HepG2 (cell line): Measurements from ENCODE around the gene TMEM87A. TPM values are rescaled to one million over a fixed set of nuclear protein-coding genes. Genes with fewer than 3 reads are reported as not detected.

Source experiments
- ATAC-seq: fragments of 200-7000 bp; cut with Tn5 transposase; 3 replicates; pipeline ENCODE4 v1.9.1; 2020; ENCODE audit warnings: mild to moderate bottlenecking, moderate library complexity
- BruUV-seq: library from RNA; stranded (reverse); fragments of 400-500 nt; replicated peaks from 2 replicates; lab custom pipeline; 2021; lab: Mats Ljungman, UMichigan
- CTCF ChIA-PET: fragments of 300-600 bp; formaldehyde crosslinking; extraction: SDS; loops from one replicate; lab custom pipeline; 2021; ENCODE audit warnings: low total read pairs, inconsistent platforms, low intra/inter-chr PET ratio; lab: Yijun Ruan, JAX
- POLR2A ChIA-PET: fragments of 350-600 bp; sonication (Branson Sonifier 250); formaldehyde crosslinking; loops from one replicate; lab custom pipeline; 2020; ENCODE audit warnings: antibody characterized with exemption, inconsistent platforms; lab: Yijun Ruan, JAX
- DNase-seq: peaks from one replicate; pipeline ENCODE4 v3.0.0-alpha.2; 2015; ENCODE audit warnings: low spot score
- FAIRE-seq: peaks from 3 replicates; lab custom pipeline; 2011; peaks lifted over from hg19 to GRCh38; lab: Jason Lieb, UNC
- H2AFZ ChIP-seq: one replicate; pipeline ENCODE4 v1.6.1; 2011; ENCODE audit warnings: low read length, inconsistent platforms
- H3K27ac ChIP-seq: fragments of 300-600 bp; 3 replicates; pipeline ENCODE4 v1.8.0; 2011; ENCODE audit warnings: mixed run types, mild to moderate bottlenecking, mixed read lengths, low read length, inconsistent platforms; ENCODE audit not compliant: insufficient read depth; ENCODE audit errors: extremely low read length
- H3K27me3 ChIP-seq, 2 experiments: fragments of 200-600 bp in 1 of 2; 2 replicates in 1 of 2; 3 replicates in 1 of 2; pipeline versions ENCODE4 v1.6.0 to v1.8.0; 2011; ENCODE audit warnings: low read length in 2 of 2, mild to moderate bottlenecking in 2 of 2, moderate library complexity in 2 of 2, inconsistent platforms in 1 of 2; ENCODE audit not compliant: insufficient read depth in 2 of 2, control insufficient read depth in 1 of 2
- H3K36me3 ChIP-seq, 2 experiments: fragments of 200-600 bp in 1 of 2; replicated peaks in 1 of 2; 2 replicates in 1 of 2; 3 replicates in 1 of 2; pipeline versions ENCODE4 v1.5.1 to v1.8.0; 2011; ENCODE audit warnings: low read length in 2 of 2, inconsistent platforms in 1 of 2; ENCODE audit not compliant: insufficient read depth in 2 of 2, control insufficient read depth in 1 of 2
- H3K4me1 ChIP-seq: 2 replicates; pipeline ENCODE4 v1.5.1; 2012; ENCODE audit warnings: low read length, inconsistent platforms; ENCODE audit not compliant: insufficient read depth
- H3K4me2 ChIP-seq: 2 replicates; pipeline ENCODE4 v1.6.0; 2011; ENCODE audit warnings: low read depth, low read length, inconsistent platforms
- H3K4me3 ChIP-seq, 3 experiments: fragments of 200-600 bp in 1 of 3; sonication (generic), shearing (Covaris generic) in 1 of 3; replicated peaks in 1 of 3; 2 replicates each; pipeline ENCODE4 v1.5.1; 2011 to 2016; ENCODE audit warnings: low read length in 3 of 3, inconsistent platforms in 2 of 3, low read depth in 2 of 3, mild to moderate bottlenecking in 2 of 3, control low read depth in 1 of 3, mixed read lengths in 1 of 3; ENCODE audit not compliant: insufficient read depth in 1 of 3
- H3K79me2 ChIP-seq: one replicate; pipeline ENCODE4 v1.6.1; 2011; ENCODE audit warnings: low read length, inconsistent platforms; ENCODE audit not compliant: insufficient read depth
- H3K9ac ChIP-seq: 2 replicates; pipeline ENCODE4 v1.6.0; 2011; ENCODE audit warnings: mild to moderate bottlenecking, low read depth, low read length, inconsistent platforms; ENCODE audit not compliant: insufficient read depth
- H3K9me3 ChIP-seq: 2 replicates; pipeline ENCODE4 v1.5.1; 2012; ENCODE audit warnings: mild to moderate bottlenecking, low read length
- H4K20me1 ChIP-seq: 2 replicates; pipeline ENCODE4 v1.6.0; 2011; ENCODE audit warnings: inconsistent platforms, mild to moderate bottlenecking, low read length, moderate library complexity; ENCODE audit not compliant: insufficient read depth
- ATF3 ChIP-seq: sonication (generic); formaldehyde crosslinking; IDR thresholded peaks from 2 replicates; pipeline ENCODE4 v1.4.0; 2020; ENCODE audit warnings: missing genetic modification reagents
- EHMT2 ChIP-seq: fragments of 200-600 bp; sonication (generic); IDR thresholded peaks from 2 replicates; pipeline ENCODE4 v1.7.0; 2017; ENCODE audit warnings: antibody characterized with exemption, low read depth, low read length, borderline replicate concordance
- HMG20A ChIP-seq: IDR thresholded peaks from 2 replicates; pipeline ENCODE4 v1.6.1; 2016; ENCODE audit warnings: borderline replicate concordance
- HMG20B ChIP-seq: conservative IDR thresholded peaks from 2 replicates; pipeline ENCODE4 v1.6.1; 2016; ENCODE audit warnings: missing genetic modification reagents, missing compliant biosample characterization
- MED1 ChIP-seq: sonication (generic); formaldehyde crosslinking; IDR thresholded peaks from 2 replicates; pipeline ENCODE4 v1.4.0; 2020; ENCODE audit warnings: missing genetic modification reagents
- PBX2 ChIP-seq: IDR thresholded peaks from 2 replicates; pipeline ENCODE4 v1.6.1; 2016; ENCODE audit warnings: control low read depth
- PHF21A ChIP-seq: sonication (generic); formaldehyde crosslinking; IDR thresholded peaks from 2 replicates; pipeline ENCODE4 v1.5.0; 2020; ENCODE audit warnings: mild to moderate bottlenecking, missing genetic modification reagents
- PPARG ChIP-seq: conservative IDR thresholded peaks from 2 replicates; pipeline ENCODE4 v1.6.1; 2016; ENCODE audit warnings: missing biosample characterization, missing genetic modification reagents
- RARA ChIP-seq: IDR thresholded peaks from 2 replicates; pipeline ENCODE4 v1.6.1; 2016; ENCODE audit warnings: missing genetic modification reagents, missing compliant biosample characterization
- TARDBP ChIP-seq: sonication (generic); formaldehyde crosslinking; IDR thresholded peaks from 2 replicates; pipeline ENCODE4 v1.8.0; 2022; ENCODE audit warnings: mild to moderate bottlenecking, missing genetic modification reagents
- ZBTB38 ChIP-seq: sonication (generic); formaldehyde crosslinking; IDR thresholded peaks from 2 replicates; pipeline ENCODE4 v1.5.1; 2020; ENCODE audit warnings: mild to moderate bottlenecking, missing genetic modification reagents
- ZGPAT ChIP-seq: IDR thresholded peaks from 2 replicates; pipeline ENCODE4 v1.6.1; 2016; ENCODE audit warnings: mild to moderate bottlenecking
- ZMYM4 ChIP-seq: sonication (generic); formaldehyde crosslinking; IDR thresholded peaks from 2 replicates; pipeline ENCODE4 v1.8.1; 2023; ENCODE audit warnings: mild to moderate bottlenecking, missing genetic modification reagents
- ZNF224 ChIP-seq: sonication (generic); formaldehyde crosslinking; IDR thresholded peaks from 2 replicates; pipeline ENCODE4 v1.5.0; 2020; ENCODE audit warnings: mild to moderate bottlenecking, missing genetic modification reagents
- ZNF362 ChIP-seq: sonication (generic); formaldehyde crosslinking; IDR thresholded peaks from 2 replicates; pipeline ENCODE4 v1.4.0; 2020; ENCODE audit warnings: missing genetic modification reagents, mild to moderate bottlenecking, borderline replicate concordance
- WGBS: methylation state at CpG from one replicate; pipeline ENCODE4 v1.1.6; 2017; ENCODE audit warnings: low lambda C conversion rate; 5-methylcytosine and 5-hydroxymethylcytosine counted together
- in situ Hi-C: cut with HindIII; loops from 2 replicates; pipeline ENCODE4 v1.10.0; 2017; ENCODE audit warnings: low pct_unique_long_range_greater_than_20kb; ENCODE audit not compliant: extremely low pct_ligation_motif_present
- intact Hi-C: fragments of 100-400 bp; cut with micrococcal nuclease; formaldehyde crosslinking; loops from one replicate; pipeline ENCODE4 v1.10.0; 2022; ENCODE audit not compliant: unreplicated experiment
- polyA plus RNA-seq, 8 experiments: library from polyadenylated mRNA; depleted of rRNA in 3 of 8; stranded (reverse) in 7 of 8; unstranded in 1 of 8; fragments of >200 nt; fragmentation: Illumina TruSeq in 4 of 8; extraction: Trizol in 4 of 8; gene quantifications; 2 replicates each; pipeline versions ENCODE4 v1.2.1 to v1.2.3, GENCODE V29; 2011 to 2016; ENCODE audit warnings: low read depth in 4 of 8, missing spikeins in 1 of 8, mixed read lengths in 1 of 8; ENCODE audit not compliant: insufficient read depth in 1 of 8
- total RNA-seq, 5 experiments: library from RNA; depleted of rRNA; stranded (reverse); fragments of >200 nt; fragmentation: Illumina TruSeq; extraction: Trizol; gene quantifications; 2 replicates each; pipeline ENCODE4 v1.2.3, GENCODE V29; 2016; ENCODE audit warnings: low read depth in 1 of 5
- TF ChIP-seq, protein P1 (sequence below): sonication (generic); formaldehyde crosslinking; IDR thresholded peaks from 2 replicates; pipeline ENCODE4 v1.4.0; 2020; ENCODE audit warnings: missing genetic modification reagents
- TF ChIP-seq, protein P2 (sequence below), 2 experiments: fragments of 450-650 bp in 1 of 2; sonication (generic) in 1 of 2; formaldehyde crosslinking; IDR thresholded peaks; 2 replicates each; pipeline versions ENCODE4 v1.5.0 to v1.8.0; 2020 to 2022; ENCODE audit warnings: mild to moderate bottlenecking in 1 of 2, missing genetic modification reagents in 1 of 2

The TMEM87A gene
- total and polyA plus RNA-seq, 2 of the 13 experiments (the other 11 are each of a cell fraction or from before 2014, with no cell fraction given): 20.2 to 42.8 TPM

- intact Hi-C loops (no loop called here), in situ Hi-C loops (no loop called here)
- Histone ChIP-seq H3K79me2 (no peaks in the 10 kb centered on the region), H3K27ac (no peak overlapping the region), H3K4me2 (no peak overlapping the region), H3K4me3 (no peak overlapping the region), H3K36me3 (peaks cover 0 to 15% of the 10 kb centered on the region in 2 experiments; a peak in 3 of 5 replicates), H3K9me3 (no peaks in the 10 kb centered on the region), H2AFZ (no peak overlapping the region), H4K20me1 (no peaks in the 10 kb centered on the region), H3K9ac (no peak overlapping the region), H3K27me3 (no peaks in the 10 kb centered on the region), H3K4me1 (peaks cover 37% of the 10 kb centered on the region)
- ChIA-PET CTCF (no interaction called here), POLR2A (interaction anchor here (0.9 to 1.2 kb wide), 2 partner anchors 12 to 198 kb away, joined by 3 to 4 read pairs; no protein-coding TSS in a partner anchor)
- ATAC-seq (peak; percentile 90), DNase-seq (peak; percentile 82), FAIRE-seq (peak; percentile 51)
- 52% methylated on average over 5 of the region's 5 CpGs for WGBS
- no TSS peak for BruUV-seq
- TF ChIP-seq ZNF224 (CRISPR knock-in tag) (no peak), RARA (CRISPR knock-in tag) (peak; percentile 44; the same call in 1 of the 2 replicates), HMG20B (CRISPR knock-in tag) (no peak), ZNF362 (CRISPR knock-in tag) (peak; percentile 70; the same call in 1 of the 2 replicates), ZMYM4 (0 out of 2 replicates have a peak, but pooled peaks have one; percentile 26), PPARG (CRISPR knock-in tag) (no peak), PBX2 (peak; percentile 72), HMG20A (CRISPR knock-in tag) (peak; percentile 33; the same call in 1 of the 2 replicates), PHF21A (CRISPR knock-in tag) (no peak), TARDBP (no peak), ATF3 (CRISPR knock-in tag) (peak; percentile 90), EHMT2 (no peak), ZGPAT (CRISPR knock-in tag) (peak; percentile 44; the same call in 1 of the 2 replicates), MED1 (CRISPR knock-in tag) (no peak), ZBTB38 (peak; percentile 83)
- TF ChIP-seq, protein P1, sequence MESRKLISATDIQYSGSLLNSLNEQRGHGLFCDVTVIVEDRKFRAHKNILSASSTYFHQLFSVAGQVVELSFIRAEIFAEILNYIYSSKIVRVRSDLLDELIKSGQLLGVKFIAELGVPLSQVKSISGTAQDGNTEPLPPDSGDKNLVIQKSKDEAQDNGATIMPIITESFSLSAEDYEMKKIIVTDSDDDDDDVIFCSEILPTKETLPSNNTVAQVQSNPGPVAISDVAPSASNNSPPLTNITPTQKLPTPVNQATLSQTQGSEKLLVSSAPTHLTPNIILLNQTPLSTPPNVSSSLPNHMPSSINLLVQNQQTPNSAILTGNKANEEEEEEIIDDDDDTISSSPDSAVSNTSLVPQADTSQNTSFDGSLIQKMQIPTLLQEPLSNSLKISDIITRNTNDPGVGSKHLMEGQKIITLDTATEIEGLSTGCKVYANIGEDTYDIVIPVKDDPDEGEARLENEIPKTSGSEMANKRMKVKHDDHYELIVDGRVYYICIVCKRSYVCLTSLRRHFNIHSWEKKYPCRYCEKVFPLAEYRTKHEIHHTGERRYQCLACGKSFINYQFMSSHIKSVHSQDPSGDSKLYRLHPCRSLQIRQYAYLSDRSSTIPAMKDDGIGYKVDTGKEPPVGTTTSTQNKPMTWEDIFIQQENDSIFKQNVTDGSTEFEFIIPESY (CRISPR knock-in tag): peak; percentile 95
- TF ChIP-seq, protein P2, sequence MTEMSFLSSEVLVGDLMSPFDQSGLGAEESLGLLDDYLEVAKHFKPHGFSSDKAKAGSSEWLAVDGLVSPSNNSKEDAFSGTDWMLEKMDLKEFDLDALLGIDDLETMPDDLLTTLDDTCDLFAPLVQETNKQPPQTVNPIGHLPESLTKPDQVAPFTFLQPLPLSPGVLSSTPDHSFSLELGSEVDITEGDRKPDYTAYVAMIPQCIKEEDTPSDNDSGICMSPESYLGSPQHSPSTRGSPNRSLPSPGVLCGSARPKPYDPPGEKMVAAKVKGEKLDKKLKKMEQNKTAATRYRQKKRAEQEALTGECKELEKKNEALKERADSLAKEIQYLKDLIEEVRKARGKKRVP (CRISPR knock-in tag; IDR thresholded peaks at IDR 0.05): peak in 1 of 2 experiments; percentile 41; a peak in 1 of 4 replicates
These were observed 78.7 kb downstream of the TMEM87A start for GRCh38 chr15:42194513-42194912.
